ENCODE measurements around the gene RNF41. TPM values are rescaled to one million over a fixed set of nuclear protein-coding genes. Genes with fewer than 3 reads are reported as not detected.

Gene RNF41
- total and polyA plus RNA-seq, 5 donors from 2014 or later: 33.7 to 45.8 (median 45.0) TPM

- H3K4me3 Mint-ChIP-seq: peak overlapping the region; percentile 91 to 99 (median 98)
- H3K9me3 Mint-ChIP-seq: no peaks in the 10 kb centered on the region
- H3K27ac ChIP-seq (ENCODE audit: insufficient read depth, low read length, poor library complexity, severe bottlenecking): peak overlapping the region; percentile 97
- H3K4me1 ChIP-seq (ENCODE audit: control insufficient read depth, insufficient read depth, low read length, poor library complexity, severe bottlenecking): peaks cover 44% of the 10 kb centered on the region
- peak overlapping the region; percentile 99 for H3K27ac Mint-ChIP-seq
- H3K27me3 Mint-ChIP-seq: peaks cover 4% of the 10 kb centered on the region
- peaks cover 6% of the 10 kb centered on the region for H3K36me3 ChIP-seq (ENCODE audit: control insufficient read depth, insufficient read depth, low read length)
- H3K27me3 ChIP-seq (ENCODE audit: control insufficient read depth, insufficient read depth, low read length): no peaks in the 10 kb centered on the region
- H3K36me3 Mint-ChIP-seq: peaks cover 7% of the 10 kb centered on the region
- H3K4me3 ChIP-seq (ENCODE audit: low read depth, low read length): peak overlapping the region; percentile 85
- ATAC-seq (ENCODE audit: low read depth in 2 of 2): peak; percentile 11 to 14
- DNase-seq: no peak
- H3K4me1 Mint-ChIP-seq: peaks cover 17 to 64% (median 46%) of the 10 kb centered on the region in 4 donors
- H3K9me3 ChIP-seq (ENCODE audit: control insufficient read depth in 2 of 2, low read length in 2 of 2): no peaks in the 10 kb centered on the region
Measured at GRCh38 chr12:56221232-56221756, 428 bp downstream of the RNF41 start.

GRCh38 chr12:56220611-56221231 lies 1.0 kb downstream of the RNF41 start:
- Histone ChIP-seq H3K9me3 (ENCODE audit: control insufficient read depth in 2 of 2, low read length in 2 of 2) (no peaks in the 10 kb centered on the region), H3K4me3 (ENCODE audit: low read depth, low read length) (peak overlapping the region; percentile 85), H3K4me1 (ENCODE audit: control insufficient read depth, insufficient read depth, low read length, poor library complexity, severe bottlenecking) (peaks cover 44% of the 10 kb centered on the region), H3K27me3 (ENCODE audit: control insufficient read depth, insufficient read depth, low read length) (no peaks in the 10 kb centered on the region), H3K27ac (ENCODE audit: insufficient read depth, low read length, poor library complexity, severe bottlenecking) (peak overlapping the region; percentile 97), H3K36me3 (ENCODE audit: control insufficient read depth, insufficient read depth, low read length) (peaks cover 8% of the 10 kb centered on the region)
- ATAC-seq (ENCODE audit: low read depth in 2 of 2) (no peak), DNase-seq (peak in 1 of 3 donors; percentile 26)
- H3K9me3 Mint-ChIP-seq: no peaks in the 10 kb centered on the region
- peaks cover 17 to 68% (median 45%) of the 10 kb centered on the region in 4 donors for H3K4me1 Mint-ChIP-seq
- H3K27ac Mint-ChIP-seq: peak overlapping the region; percentile 99
- H3K36me3 Mint-ChIP-seq: peaks cover 5% of the 10 kb centered on the region
- peak overlapping the region; percentile 91 to 99 (median 98) for H3K4me3 Mint-ChIP-seq
- peaks cover 4% of the 10 kb centered on the region for H3K27me3 Mint-ChIP-seq

GRCh38 chr12:56219840-56220239 lies 1.9 kb downstream of the RNF41 start:
- no peaks in the 10 kb centered on the region for H3K9me3 Mint-ChIP-seq
- H3K27me3 ChIP-seq (ENCODE audit: control insufficient read depth, insufficient read depth, low read length): no peaks in the 10 kb centered on the region
- H3K27me3 Mint-ChIP-seq: peaks cover 4% of the 10 kb centered on the region
- no peak for ATAC-seq (ENCODE audit: low read depth in 2 of 2)
- no peak overlapping the region for H3K27ac ChIP-seq (ENCODE audit: insufficient read depth, low read length, poor library complexity, severe bottlenecking)
- DNase-seq: no peak
- peak overlapping the region in 3 of 4 donors; percentile 25 to 59 (median 58) for H3K4me3 Mint-ChIP-seq
- peaks cover 22 to 62% (median 39%) of the 10 kb centered on the region in 4 donors for H3K4me1 Mint-ChIP-seq
- H3K4me1 ChIP-seq (ENCODE audit: control insufficient read depth, insufficient read depth, low read length, poor library complexity, severe bottlenecking): peaks cover 41% of the 10 kb centered on the region
- peaks cover 10% of the 10 kb centered on the region for H3K36me3 Mint-ChIP-seq
- no peak overlapping the region for H3K4me3 ChIP-seq (ENCODE audit: low read depth, low read length)
- peak overlapping the region in 1 of 3 donors; percentile 46 for H3K27ac Mint-ChIP-seq
- peaks cover 12% of the 10 kb centered on the region for H3K36me3 ChIP-seq (ENCODE audit: control insufficient read depth, insufficient read depth, low read length)
- no peaks in the 10 kb centered on the region for H3K9me3 ChIP-seq (ENCODE audit: control insufficient read depth in 2 of 2, low read length in 2 of 2)

- Mint-ChIP-seq H3K27me3 (peaks cover under 1% of the 10 kb centered on the region), H3K4me1 (peaks cover 10 to 34% (median 17%) of the 10 kb centered on the region in 4 donors), H3K4me3 (no peak overlapping the region), H3K27ac (peak overlapping the region in 2 of 3 donors; percentile 65 to 76), H3K9me3 (no peaks in the 10 kb centered on the region), H3K36me3 (peaks cover 23% of the 10 kb centered on the region)
- peaks cover 42% of the 10 kb centered on the region for H3K36me3 ChIP-seq (ENCODE audit: control insufficient read depth, insufficient read depth, low read length)
- no peak for ATAC-seq (ENCODE audit: low read depth in 2 of 2)
- no peak overlapping the region for H3K4me3 ChIP-seq (ENCODE audit: low read depth, low read length)
- no peak for DNase-seq
- H3K4me1 ChIP-seq (ENCODE audit: control insufficient read depth, insufficient read depth, low read length, poor library complexity, severe bottlenecking): peaks cover 15% of the 10 kb centered on the region
- H3K27me3 ChIP-seq (ENCODE audit: control insufficient read depth, insufficient read depth, low read length): no peaks in the 10 kb centered on the region
- H3K9me3 ChIP-seq (ENCODE audit: control insufficient read depth in 2 of 2, low read length in 2 of 2): no peaks in the 10 kb centered on the region
- no peak overlapping the region for H3K27ac ChIP-seq (ENCODE audit: insufficient read depth, low read length, poor library complexity, severe bottlenecking)
Measured at GRCh38 chr12:56216461-56216860, 5.3 kb downstream of the RNF41 start.

- peak overlapping the region in 1 of 4 donors; percentile 48 for H3K4me3 Mint-ChIP-seq
- H3K27ac ChIP-seq (ENCODE audit: insufficient read depth, low read length, poor library complexity, severe bottlenecking): no peak overlapping the region
- ATAC-seq (ENCODE audit: low read depth in 2 of 2) (no peak), DNase-seq (no peak)
- no peaks in the 10 kb centered on the region for H3K9me3 Mint-ChIP-seq
- peaks cover 52% of the 10 kb centered on the region for H3K36me3 ChIP-seq (ENCODE audit: control insufficient read depth, insufficient read depth, low read length)
- H3K27me3 Mint-ChIP-seq: no peaks in the 10 kb centered on the region
- H3K4me1 ChIP-seq (ENCODE audit: control insufficient read depth, insufficient read depth, low read length, poor library complexity, severe bottlenecking): no peaks in the 10 kb centered on the region
- no peak overlapping the region for H3K4me3 ChIP-seq (ENCODE audit: low read depth, low read length)
- peaks cover 38% of the 10 kb centered on the region for H3K36me3 Mint-ChIP-seq
- H3K27me3 ChIP-seq (ENCODE audit: control insufficient read depth, insufficient read depth, low read length): no peaks in the 10 kb centered on the region
- H3K9me3 ChIP-seq (ENCODE audit: control insufficient read depth in 2 of 2, low read length in 2 of 2): no peaks in the 10 kb centered on the region
- peaks cover 5 to 20% (median 10%) of the 10 kb centered on the region in 4 donors for H3K4me1 Mint-ChIP-seq
- peak overlapping the region in 1 of 3 donors; percentile 83 for H3K27ac Mint-ChIP-seq
Measured at GRCh38 chr12:56213878-56214277, 7.8 kb downstream of the RNF41 start.

- peaks cover 62% of the 10 kb centered on the region for H3K36me3 ChIP-seq (ENCODE audit: control insufficient read depth, insufficient read depth, low read length)
- ATAC-seq (ENCODE audit: low read depth in 2 of 2): no peak
- no peaks in the 10 kb centered on the region for H3K9me3 Mint-ChIP-seq
Measured at GRCh38 chr12:56212361-56212760, 9.4 kb downstream of the RNF41 start.

GRCh38 chr12:56208006-56208405 lies 13.7 kb downstream of the RNF41 start:
- no peaks in the 10 kb centered on the region for H3K4me1 ChIP-seq (ENCODE audit: control insufficient read depth, insufficient read depth, low read length, poor library complexity, severe bottlenecking)
- no peaks in the 10 kb centered on the region for H3K27me3 ChIP-seq (ENCODE audit: control insufficient read depth, insufficient read depth, low read length)
- no peak for DNase-seq
- no peak overlapping the region for H3K27ac Mint-ChIP-seq
- no peak for ATAC-seq (ENCODE audit: low read depth in 2 of 2)
- H3K36me3 ChIP-seq (ENCODE audit: control insufficient read depth, insufficient read depth, low read length): peaks cover 50% of the 10 kb centered on the region
- no peak overlapping the region for H3K4me3 ChIP-seq (ENCODE audit: low read depth, low read length)
- no peaks in the 10 kb centered on the region for H3K9me3 ChIP-seq (ENCODE audit: control insufficient read depth in 2 of 2, low read length in 2 of 2)
- peaks cover 0 to 2% (median 0%) of the 10 kb centered on the region in 4 donors for H3K4me1 Mint-ChIP-seq
- H3K27ac ChIP-seq (ENCODE audit: insufficient read depth, low read length, poor library complexity, severe bottlenecking): no peak overlapping the region
- H3K36me3 Mint-ChIP-seq: peaks cover 39% of the 10 kb centered on the region
- no peaks in the 10 kb centered on the region for H3K27me3 Mint-ChIP-seq
- H3K9me3 Mint-ChIP-seq: no peaks in the 10 kb centered on the region
- no peak overlapping the region for H3K4me3 Mint-ChIP-seq

More at GRCh38 chr12:56212361-56212760, 9.4 kb downstream of the RNF41 start:
- H3K27ac ChIP-seq (ENCODE audit: insufficient read depth, low read length, poor library complexity, severe bottlenecking): no peak overlapping the region
- peaks cover 5 to 13% (median 9%) of the 10 kb centered on the region in 4 donors for H3K4me1 Mint-ChIP-seq
- no peak for DNase-seq
- no peaks in the 10 kb centered on the region for H3K27me3 ChIP-seq (ENCODE audit: control insufficient read depth, insufficient read depth, low read length)
- no peaks in the 10 kb centered on the region for H3K4me1 ChIP-seq (ENCODE audit: control insufficient read depth, insufficient read depth, low read length, poor library complexity, severe bottlenecking)
- no peak overlapping the region for H3K4me3 ChIP-seq (ENCODE audit: low read depth, low read length)
- H3K4me3 Mint-ChIP-seq: no peak overlapping the region
- no peaks in the 10 kb centered on the region for H3K9me3 ChIP-seq (ENCODE audit: control insufficient read depth in 2 of 2, low read length in 2 of 2)
- H3K36me3 Mint-ChIP-seq: peaks cover 45% of the 10 kb centered on the region
- no peak overlapping the region for H3K27ac Mint-ChIP-seq
- H3K27me3 Mint-ChIP-seq: no peaks in the 10 kb centered on the region
